HCT116 (cell line): ENCODE measurements around the gene P2RY12. TPM values are rescaled to one million over a fixed set of nuclear protein-coding genes. Genes with fewer than 3 reads are reported as not detected.

Experiments used
- ATAC-seq: fragments of 200-7000 bp; cut with Tn5 transposase; 2 replicates; pipeline ENCODE4 v1.9.1; 2020; ENCODE audit warnings: mild to moderate bottlenecking, moderate library complexity
- BruUV-seq: library from RNA; stranded (reverse); fragments of 400-500 nt; replicated peaks from 2 replicates; lab custom pipeline; 2021; lab: Mats Ljungman, UMichigan
- CTCF ChIA-PET: fragments of 300-600 bp; sonication (Branson Sonifier 250); formaldehyde crosslinking; loops from one replicate; lab custom pipeline; 2021; ENCODE audit warnings: antibody characterized with exemption; lab: Charles Lee
- POLR2A ChIA-PET: fragments of 300-600, 350-600 bp; sonication (Branson Sonifier 250); formaldehyde crosslinking; loops from one replicate; lab custom pipeline; 2021; ENCODE audit warnings: antibody characterized with exemption; lab: Charles Lee
- RAD21 ChIA-PET, 2 experiments: fragments of 300-600 bp; sonication (Branson Sonifier 250); formaldehyde crosslinking; loops; one replicate each; lab custom pipeline; 2023; ENCODE audit warnings: low total read pairs in 2 of 2; ENCODE audit not compliant: uncharacterized antibody in 2 of 2, unreplicated experiment in 2 of 2, low non-redundant PET in 1 of 2; lab: Charles Lee
- DNase-seq: peaks from one replicate; pipeline ENCODE4 v3.0.0-alpha.2; 2010; ENCODE audit warnings: low read depth, low spot score
- H2AFZ ChIP-seq: fragments of 200-600 bp; shearing (Covaris generic), sonication (generic); 2 replicates; pipeline ENCODE4 v1.6.1; 2017; ENCODE audit warnings: low read depth, mixed run types, mixed read lengths, antibody characterized with exemption, low read length; ENCODE audit not compliant: poor library complexity, severe bottlenecking
- H3K27ac ChIP-seq: 2 replicates; pipeline ENCODE4 v1.5.1; 2012; ENCODE audit warnings: low read depth, low read length
- H3K27me3 ChIP-seq: fragments of 200-600 bp; sonication (generic); 2 replicates; pipeline ENCODE4 v1.6.1; 2016; ENCODE audit warnings: mixed run types, low read length, mixed read lengths; ENCODE audit not compliant: insufficient read depth
- H3K36me3 ChIP-seq, 2 experiments: fragments of 200-500 bp in 1 of 2; fragments of 200-600 bp in 1 of 2; sonication (Bioruptor generic) in 1 of 2; sonication (generic) in 1 of 2; 2 replicates each; pipeline versions ENCODE4 v1.5.1 to v1.6.1; 2014 to 2016; ENCODE audit warnings: low read length in 2 of 2, inconsistent platforms in 1 of 2, mixed read lengths in 1 of 2, mixed run types in 1 of 2; ENCODE audit not compliant: insufficient read depth in 2 of 2, control insufficient read depth in 1 of 2
- H3K4me1 ChIP-seq, 2 experiments: fragments of 200-600 bp in 1 of 2; sonication (generic) in 1 of 2; 2 replicates each; pipeline versions ENCODE4 v1.5.1 to v1.6.1; 2012 to 2017; ENCODE audit warnings: low read length in 2 of 2, inconsistent platforms in 1 of 2, mild to moderate bottlenecking in 1 of 2, mixed read lengths in 1 of 2, mixed run types in 1 of 2, moderate library complexity in 1 of 2; ENCODE audit not compliant: insufficient read depth in 2 of 2, control insufficient read depth in 1 of 2
- H3K4me2 ChIP-seq: fragments of 200-600 bp; sonication (generic); 2 replicates; pipeline ENCODE4 v1.6.1; 2017; ENCODE audit warnings: mixed run types, low read length, mixed read lengths
- H3K4me3 ChIP-seq, 2 experiments: fragments of 200-600 bp in 1 of 2; sonication (generic) in 1 of 2; replicated peaks in 1 of 2; 2 replicates each; pipeline ENCODE4 v1.5.1; 2011 to 2016; ENCODE audit warnings: low read length in 2 of 2, control low read depth in 1 of 2, low read depth in 1 of 2, mild to moderate bottlenecking in 1 of 2, mixed read lengths in 1 of 2, mixed run types in 1 of 2
- H3K79me2 ChIP-seq: fragments of 200-600 bp; sonication (generic); 2 replicates; pipeline ENCODE4 v1.6.1; 2017; ENCODE audit warnings: mild to moderate bottlenecking, mixed run types, low read length, moderate library complexity, mixed read lengths; ENCODE audit not compliant: insufficient read depth
- H3K9ac ChIP-seq: fragments of 200-600 bp; sonication (generic); 2 replicates; pipeline ENCODE4 v1.6.1; 2016; ENCODE audit warnings: low read length, mixed read lengths
- H3K9me2 ChIP-seq: fragments of 200-600 bp; sonication (generic), shearing (Covaris generic); 2 replicates; pipeline ENCODE4 v1.6.1; 2017; ENCODE audit warnings: mixed run types, mild to moderate bottlenecking, moderate library complexity; ENCODE audit not compliant: insufficient read depth
- H3K9me3 ChIP-seq, 2 experiments: fragments of 200-500 bp in 1 of 2; fragments of 200-600 bp in 1 of 2; sonication (Bioruptor generic) in 1 of 2; sonication (generic) in 1 of 2; 2 replicates each; pipeline ENCODE4 v1.6.1; 2014 to 2017; ENCODE audit warnings: low read length in 2 of 2, mixed read lengths in 2 of 2, inconsistent platforms in 1 of 2, low read depth in 1 of 2, mild to moderate bottlenecking in 1 of 2, mixed run types in 1 of 2, moderate library complexity in 1 of 2; ENCODE audit not compliant: control insufficient read depth in 1 of 2, insufficient read depth in 1 of 2
- H4K20me1 ChIP-seq: fragments of 200-600 bp; sonication (generic), shearing (Covaris generic); 2 replicates; pipeline ENCODE4 v1.6.1; 2017; ENCODE audit warnings: mixed run types, mild to moderate bottlenecking, moderate library complexity; ENCODE audit not compliant: insufficient read depth
- ATF3 ChIP-seq: IDR thresholded peaks from 2 replicates; pipeline ENCODE4 v1.6.1; 2012
- CTCF ChIP-seq, 3 experiments: fragments of 200-600 bp in 1 of 3; sonication (generic) in 1 of 3; IDR thresholded peaks in 2 of 3; conservative IDR thresholded peaks in 1 of 3; 2 replicates each; pipeline ENCODE4 v1.5.1; 2012 to 2017; ENCODE audit warnings: low read depth in 2 of 3, low read length in 2 of 3, antibody characterized with exemption in 1 of 3, borderline replicate concordance in 1 of 3, control low read depth in 1 of 3, mild to moderate bottlenecking in 1 of 3, mixed read lengths in 1 of 3, mixed run types in 1 of 3, moderate library complexity in 1 of 3; ENCODE audit not compliant: insufficient read depth in 1 of 3
- JUND ChIP-seq: IDR thresholded peaks from 2 replicates; pipeline ENCODE4 v1.6.1; 2012
- POLR2AphosphoS5 ChIP-seq: IDR thresholded peaks from 2 replicates; pipeline ENCODE4 v1.6.1; 2011; ENCODE audit warnings: mild to moderate bottlenecking, low read depth, low read length, moderate library complexity
- REST ChIP-seq: IDR thresholded peaks from 2 replicates; pipeline ENCODE4 v1.6.1; 2012; ENCODE audit warnings: low read depth
- SIN3A ChIP-seq: IDR thresholded peaks from 2 replicates; pipeline ENCODE4 v1.6.1; 2012; ENCODE audit warnings: low read depth
- SP1 ChIP-seq: IDR thresholded peaks from 2 replicates; pipeline ENCODE4 v1.6.1; 2012; ENCODE audit warnings: low read depth
- TCF7L2 ChIP-seq: IDR thresholded peaks from 2 replicates; pipeline ENCODE4 v1.7.0; 2011; ENCODE audit warnings: borderline replicate concordance, inconsistent platforms; ENCODE audit not compliant: insufficient read depth, insufficient read length; ENCODE audit errors: extremely low read depth
- YY1 ChIP-seq: IDR thresholded peaks from 2 replicates; pipeline ENCODE4 v1.6.1; 2011; ENCODE audit warnings: low read length, low read depth, moderate library complexity, mild to moderate bottlenecking; ENCODE audit not compliant: insufficient replicate concordance; ENCODE audit errors: extremely low read depth
- ZBTB33 ChIP-seq: IDR thresholded peaks from 2 replicates; pipeline ENCODE4 v1.6.1; 2011; ENCODE audit warnings: mild to moderate bottlenecking, low read length, moderate library complexity; ENCODE audit not compliant: insufficient replicate concordance; ENCODE audit errors: extremely low read depth
- ZNF274 ChIP-seq: fragments of 200-500 bp; sonication (Bioruptor generic); IDR thresholded peaks from 2 replicates; pipeline ENCODE4 v1.6.1; 2014; ENCODE audit warnings: mild to moderate bottlenecking, low read depth, low read length, inconsistent platforms
- intact Hi-C: fragments of 100-400 bp; cut with micrococcal nuclease; formaldehyde crosslinking; loops from 2 replicates; pipeline ENCODE4 v1.10.0; 2022
- total RNA-seq: library from RNA; stranded (reverse); gene quantifications from one replicate; pipeline ENCODE4 v1.2.1, GENCODE V29; 2021; ENCODE audit not compliant: unreplicated experiment

P2RY12 gene
- total RNA-seq, 1 experiment from 2014 or later, result not detected

- TF ChIP-seq REST, result no peak
Observed at GRCh38 chr3:151327571-151328198, 56.9 kb downstream of the P2RY12 start (continued).

GRCh38 chr3:151322511-151322910, 62.0 kb downstream of the P2RY12 start:
- CTCF ChIA-PET, result no interaction called here

More at GRCh38 chr3:151322511-151322910, 62.0 kb downstream of the P2RY12 start:
- no peak overlapping the region for H3K4me3 ChIP-seq
- no peak for DNase-seq
- TF ChIP-seq JUND, result no peak
- TF ChIP-seq SP1, result no peak
- no peak for TF ChIP-seq ZBTB33
- no peak for TF ChIP-seq SIN3A
- no peak for TF ChIP-seq ZNF274
- no peak for TF ChIP-seq CTCF (IDR thresholded peaks at IDR 0.05 in 2 of 3, conservative IDR thresholded peaks at IDR 0.05 in 1 of 3; ENCODE audit: borderline replicate concordance in 1 of 3, insufficient read depth in 1 of 3, low read depth in 2 of 3, low read length in 2 of 3)
- TF ChIP-seq YY1, result no peak
- no peak for TF ChIP-seq ATF3
- TF ChIP-seq POLR2AphosphoS5, result no peak
- no peak for TF ChIP-seq TCF7L2
- TF ChIP-seq, all 23 proteins: peak for 0
- H3K4me2 ChIP-seq, result no peak overlapping the region
- peaks cover 18 to 20% of the 10 kb centered on the region in 2 experiments for H3K4me1 ChIP-seq
- no peaks in the 10 kb centered on the region for H4K20me1 ChIP-seq
- no peaks in the 10 kb centered on the region for H3K36me3 ChIP-seq
- no peak overlapping the region for H3K9ac ChIP-seq
- POLR2A ChIA-PET, result interaction anchor here (0.8 kb wide), 1 partner anchor 31 kb away, joined by 3 read pairs; no protein-coding TSS in a partner anchor
- no peak overlapping the region for H3K27ac ChIP-seq
- no peaks in the 10 kb centered on the region for H3K9me3 ChIP-seq
- RAD21 ChIA-PET, result no interaction called here
- H3K9me2 ChIP-seq, result no peaks in the 10 kb centered on the region
- H3K79me2 ChIP-seq, result no peaks in the 10 kb centered on the region
- intact Hi-C loops, result no loop called here
- H3K27me3 ChIP-seq, result no peaks in the 10 kb centered on the region
- ATAC-seq, result no peak
- no peak overlapping the region for H2AFZ ChIP-seq
- BruUV-seq, result no TSS peak
